NCI-H2196 (cell line): ENCODE data around the gene MGLL.
"Not testable (repeated sequence)": the region's sequence is repeated elsewhere in the genome, so short reads cannot be mapped to it uniquely, and the experiment has no call there.

Source experiments
- DNase-seq: peaks from one replicate; lab custom pipeline; 2025; ENCODE audit not compliant: unreplicated experiment; lab: John Stamatoyannopoulos, UW

Gene MGLL

GRCh38 chr3:127712461-127712860, 109.9 kb downstream of the MGLL start:
- DNase-seq, result no peak

DNA sequence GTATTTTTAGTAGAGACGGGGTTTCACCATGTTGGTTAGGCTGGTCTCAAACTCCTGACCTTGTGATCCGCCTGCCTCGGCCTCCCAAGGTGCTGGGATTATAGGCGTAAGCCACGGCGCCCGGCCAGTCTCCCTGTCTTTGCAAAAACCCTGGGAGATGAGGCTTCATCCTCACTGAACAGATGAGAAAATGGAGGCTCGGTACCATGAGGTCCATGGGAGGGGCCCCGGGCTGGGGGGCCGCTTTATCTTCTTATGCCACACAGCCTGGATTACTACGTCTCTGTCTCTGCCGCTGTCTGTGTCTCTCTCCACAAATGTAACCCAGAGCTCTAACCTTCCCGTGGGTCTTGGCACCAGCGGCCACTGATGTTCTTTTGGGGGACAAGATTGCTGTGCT, 110.4 kb downstream of the MGLL start:
- no peak for DNase-seq

DNA sequence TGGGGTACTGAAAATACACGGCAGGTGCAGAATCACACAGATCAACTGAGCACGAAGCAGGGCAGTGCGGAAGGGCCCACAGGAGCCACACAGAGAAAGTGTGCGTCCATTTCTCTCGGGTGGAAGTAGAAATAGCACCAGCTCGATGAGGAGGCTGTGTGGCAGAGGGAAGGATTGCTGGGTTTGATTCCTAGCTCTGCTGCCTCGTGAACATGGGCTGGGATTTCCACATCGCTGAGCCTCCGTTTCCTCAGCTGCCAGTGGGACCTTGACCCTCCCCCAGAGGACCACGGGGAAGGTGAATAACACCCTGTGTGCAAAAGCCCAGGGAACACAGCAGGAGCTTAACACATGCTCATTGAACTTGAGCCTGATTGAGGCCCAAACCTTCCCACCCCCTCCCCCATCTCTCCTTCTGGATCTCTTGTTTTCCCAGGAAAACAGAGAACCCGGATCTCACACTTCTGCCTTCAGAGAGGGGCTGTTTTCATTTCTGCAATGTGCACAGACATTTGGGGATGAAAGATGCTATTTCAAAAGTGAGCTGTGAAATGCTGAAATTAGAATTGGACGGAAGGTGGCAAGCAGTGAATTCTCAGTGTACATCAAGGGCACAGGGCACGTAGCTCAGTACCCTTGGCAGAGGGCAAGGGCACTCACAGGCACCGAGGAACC, 111.2 kb downstream of the MGLL start:
- no peak for DNase-seq

DNA sequence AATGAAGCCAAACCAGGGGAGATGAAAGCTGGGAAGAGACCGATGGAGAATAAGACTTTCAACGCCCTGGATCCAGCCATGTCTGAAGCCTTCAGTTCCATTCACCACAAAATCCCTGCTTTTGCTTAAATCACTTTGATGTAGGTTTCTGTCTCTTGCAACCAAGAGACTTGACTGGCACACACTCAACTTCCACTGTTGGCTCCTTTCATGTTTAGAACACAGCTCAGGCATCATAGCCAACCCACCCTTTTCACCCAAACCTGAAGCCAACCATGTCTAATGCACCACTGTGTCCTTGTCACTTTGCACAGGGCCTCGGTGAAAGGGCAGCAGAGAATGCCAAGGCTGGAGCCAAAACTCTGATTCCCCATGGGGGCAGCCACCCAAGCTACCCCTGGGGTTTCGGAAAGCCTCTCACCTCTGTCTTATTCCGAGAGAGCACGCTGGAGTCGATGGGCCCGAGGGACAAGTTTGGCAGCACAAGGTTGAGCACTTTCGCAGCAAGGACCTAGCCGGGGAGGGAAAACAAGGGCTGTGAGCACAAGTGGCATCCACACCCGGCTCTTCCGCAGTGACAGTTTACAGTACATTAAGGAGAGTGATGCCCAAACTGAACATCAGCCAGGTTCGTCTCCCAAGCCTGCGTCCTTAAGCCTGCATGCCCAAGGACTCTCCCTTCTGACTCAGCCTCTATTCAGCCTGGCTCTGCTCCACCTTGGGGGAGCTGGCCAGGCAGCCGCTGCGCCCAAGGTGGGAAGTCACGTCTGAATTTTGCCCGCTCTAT, 112.0 kb downstream of the MGLL start:
- DNase-seq, result no peak

GRCh38 chr3:127709320-127710060, 112.8 kb downstream of the MGLL start:
- no peak for DNase-seq

- no peak for DNase-seq
Observed at GRCh38 chr3:127708837-127709236, 113.5 kb downstream of the MGLL start.

DNA sequence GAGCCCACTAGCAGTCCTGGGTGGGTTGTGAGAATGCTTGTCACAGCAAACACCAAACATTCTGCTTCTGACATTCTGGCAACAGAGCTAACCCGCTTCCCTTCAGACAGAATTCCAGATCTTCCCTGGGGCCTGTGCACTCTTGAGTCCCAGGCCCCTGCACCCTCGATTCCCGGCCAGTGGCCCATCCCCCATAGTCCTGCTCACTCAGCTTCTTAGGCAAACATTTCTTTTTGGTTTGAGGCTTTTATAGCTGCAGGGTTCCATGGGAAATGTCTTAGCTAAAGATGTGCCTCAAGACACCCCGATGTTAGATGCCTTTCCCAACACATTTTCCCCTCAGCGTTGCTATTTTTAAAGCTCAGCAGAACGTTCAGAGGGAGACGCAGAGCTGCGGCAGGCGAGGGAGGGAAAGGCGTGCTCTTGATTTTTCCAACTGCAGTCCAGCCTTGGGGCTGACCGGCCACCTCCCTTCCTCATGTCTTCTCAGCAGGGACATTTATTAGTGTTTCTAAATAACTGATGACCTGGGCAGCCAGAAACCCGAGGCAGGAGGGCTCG, 114.4 kb downstream of the MGLL start:
- no peak for DNase-seq

GRCh38 chr3:127706785-127707351, 115.4 kb downstream of the MGLL start:
- no peak for DNase-seq

DNA sequence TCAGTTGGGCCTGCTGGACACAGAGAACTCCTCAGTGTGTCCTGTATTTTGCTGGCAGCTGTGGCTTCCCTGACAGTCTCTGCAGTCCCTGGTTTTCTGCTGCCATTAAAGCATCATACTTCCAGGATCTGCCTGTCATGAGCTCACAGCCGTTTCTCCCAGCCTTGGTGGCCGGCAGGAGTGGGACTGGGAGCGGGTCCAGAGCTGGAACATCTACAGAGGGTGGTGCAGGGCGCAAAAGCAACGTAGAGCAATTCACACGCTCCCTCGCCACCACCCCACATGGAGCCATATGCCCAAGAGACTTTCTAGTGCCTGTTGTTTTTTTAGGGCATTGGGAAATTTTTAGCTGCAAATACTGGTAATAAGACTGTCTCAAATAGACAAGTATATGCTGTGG, 116.0 kb downstream of the MGLL start:
- no peak for DNase-seq

- not testable (repeated sequence) for DNase-seq
Observed at GRCh38 chr3:127704840-127705239, 117.5 kb downstream of the MGLL start.

GRCh38 chr3:127702151-127702578, 120.2 kb downstream of the MGLL start:
- no peak for DNase-seq

DNA sequence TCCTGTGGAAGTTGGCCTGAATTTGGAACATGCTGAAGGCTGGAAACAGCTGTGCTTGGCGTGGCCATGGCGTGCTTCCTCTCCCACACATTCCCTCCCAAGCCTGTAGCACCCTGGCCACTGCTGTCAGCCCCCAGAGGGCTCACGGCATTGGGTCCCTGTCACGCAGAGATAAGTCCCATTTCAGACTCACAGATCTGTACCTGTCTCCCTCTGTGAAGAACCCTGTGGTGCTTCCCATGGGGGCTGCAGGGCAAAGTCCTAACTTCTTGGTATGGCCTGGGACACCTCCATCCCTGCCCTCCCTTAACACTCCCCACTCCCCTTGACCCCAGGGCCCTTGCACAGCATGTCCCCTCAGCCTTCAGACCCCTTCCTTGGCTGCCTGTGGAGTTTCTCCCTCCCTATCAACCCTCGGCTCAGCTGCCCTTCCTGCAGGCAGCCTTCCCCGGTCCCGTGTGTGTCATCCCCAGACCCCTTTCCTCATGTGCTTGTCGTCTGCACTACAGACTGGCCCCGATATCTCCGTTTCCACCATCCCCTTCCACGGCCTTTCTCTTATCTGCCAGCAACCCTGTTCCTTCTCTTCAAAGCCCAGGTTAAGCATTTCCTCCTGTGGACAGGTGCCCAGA, 120.9 kb downstream of the MGLL start:
- DNase-seq, result no peak

DNA sequence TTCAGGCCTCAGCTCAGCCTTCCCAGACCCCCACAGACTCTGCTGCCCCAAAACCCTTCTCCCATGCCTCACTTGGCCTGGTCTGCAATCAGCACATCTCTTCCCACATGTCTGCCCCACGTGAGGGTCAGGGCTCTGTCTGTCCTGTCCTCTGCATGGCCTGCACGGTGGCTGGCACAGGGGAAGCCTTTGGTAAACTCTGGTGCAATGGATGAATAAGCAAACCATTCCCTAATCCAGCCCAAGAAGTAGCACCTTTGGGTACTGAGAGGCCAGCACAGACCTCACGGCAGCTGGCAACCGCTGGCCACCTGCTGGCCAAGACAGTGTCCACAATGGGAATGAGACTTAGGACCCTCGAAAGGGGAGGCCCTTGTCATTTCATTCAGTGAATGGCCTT, 121.9 kb downstream of the MGLL start:
- DNase-seq, result no peak

- DNase-seq, result no peak
Observed at GRCh38 chr3:127699416-127700300, 122.7 kb downstream of the MGLL start.

DNA sequence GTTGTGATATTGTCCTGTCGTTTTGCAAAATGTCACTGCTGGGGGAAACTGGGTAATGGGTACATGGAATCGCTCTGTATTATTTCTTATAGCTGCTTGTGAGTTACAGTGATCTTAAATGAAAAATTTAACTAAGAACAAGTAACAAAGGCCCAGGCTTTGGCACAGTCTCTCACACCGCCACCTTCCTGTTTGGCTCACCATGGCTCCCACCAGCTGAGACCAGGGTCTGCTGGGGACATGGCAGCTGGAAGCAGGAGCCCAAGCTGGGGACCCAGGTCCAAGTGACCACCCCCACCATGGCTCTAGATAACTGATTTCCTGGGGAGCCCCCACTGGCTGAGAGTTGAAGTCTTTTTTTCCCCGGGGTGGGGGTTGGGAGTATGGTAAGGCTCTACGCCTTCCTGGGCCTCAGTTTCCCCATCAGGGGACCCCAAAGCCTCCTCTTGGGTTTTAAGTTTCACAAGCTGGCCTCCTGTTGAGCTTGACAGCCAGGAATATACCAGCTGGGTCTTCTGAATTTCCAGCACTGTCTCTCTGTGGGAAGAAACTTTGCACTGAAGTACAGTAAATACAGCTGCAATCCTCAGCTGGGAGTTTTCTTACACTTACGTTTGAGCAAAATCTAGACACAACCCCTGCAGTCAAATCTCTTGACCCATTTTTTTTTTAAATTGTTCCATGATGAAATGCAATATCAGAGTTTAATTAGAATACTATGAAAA, 123.5 kb downstream of the MGLL start:
- no peak for DNase-seq

GRCh38 chr3:127698286-127698685, 124.0 kb downstream of the MGLL start:
- DNase-seq, result no peak

- DNase-seq, result peak; percentile 91
Observed at GRCh38 chr3:127697551-127698240, 124.6 kb downstream of the MGLL start.

GRCh38 chr3:127694467-127695215, 127.7 kb downstream of the MGLL start:
- DNase-seq, result peak; percentile 97
